ENCODE data around the gene ATP7A. TPM values are rescaled to one million over a fixed set of nuclear protein-coding genes. Genes with fewer than 3 reads are reported as not detected.
"Not testable (repeated sequence)": the region's sequence is repeated elsewhere in the genome, so short reads cannot be mapped to it uniquely, and the experiment has no call there.

Gene ATP7A
- total RNA-seq, 1 donor from 2014 or later, result 6.9 TPM

GRCh38 chrX:77919370-77919769 lies 8.9 kb downstream of the ATP7A start:
- H3K27me3 Mint-ChIP-seq (ENCODE audit: insufficient read depth); H3K4me3 Mint-ChIP-seq; H3K27ac Mint-ChIP-seq; H3K9me3 Mint-ChIP-seq; DNase-seq (ENCODE audit: low spot score); intact Hi-C loops (cut with micrococcal nuclease); H3K36me3 Mint-ChIP-seq (ENCODE audit: low read depth): not testable (repeated sequence)
- peaks cover 19% of the 10 kb centered on the region for H3K4me1 Mint-ChIP-seq (ENCODE audit: low read depth)

DNA sequence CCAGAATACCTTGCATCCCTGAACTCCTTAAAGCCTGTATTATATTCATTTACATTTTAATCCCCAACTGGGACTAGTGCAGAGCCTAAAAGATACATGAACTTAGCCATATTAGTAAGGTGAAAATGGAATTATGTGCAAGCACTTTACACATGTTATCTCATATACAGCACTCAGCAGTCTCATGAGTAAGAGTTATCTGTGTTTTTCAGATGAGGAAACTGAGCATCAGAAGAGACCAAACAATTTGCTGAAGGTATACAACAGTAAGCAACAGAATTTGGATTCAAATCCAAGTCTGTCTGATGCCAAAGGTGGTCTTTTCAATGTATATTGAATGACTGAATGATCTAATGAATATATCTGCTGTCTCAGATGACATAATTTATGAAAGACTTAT lies 12.3 kb downstream of the ATP7A start:
- no peak overlapping the region for H3K27ac Mint-ChIP-seq
- no peak overlapping the region for H3K4me3 Mint-ChIP-seq
- DNase-seq (ENCODE audit: low spot score), result no peak
- H3K36me3 Mint-ChIP-seq (ENCODE audit: low read depth), result peaks cover 2% of the 10 kb centered on the region
- H3K27me3 Mint-ChIP-seq (ENCODE audit: insufficient read depth), result no peaks in the 10 kb centered on the region
- intact Hi-C loops (cut with micrococcal nuclease), result no loop called here
- peaks cover 6% of the 10 kb centered on the region for H3K4me1 Mint-ChIP-seq (ENCODE audit: low read depth)
- H3K9me3 Mint-ChIP-seq, result no peaks in the 10 kb centered on the region

- intact Hi-C loops (cut with micrococcal nuclease), result no loop called here
- H3K27me3 Mint-ChIP-seq (ENCODE audit: insufficient read depth), result no peaks in the 10 kb centered on the region
- no peak overlapping the region for H3K4me3 Mint-ChIP-seq
- H3K4me1 Mint-ChIP-seq (ENCODE audit: low read depth), result no peaks in the 10 kb centered on the region
- H3K36me3 Mint-ChIP-seq (ENCODE audit: low read depth), result peaks cover 4% of the 10 kb centered on the region
- H3K9me3 Mint-ChIP-seq, result no peaks in the 10 kb centered on the region
- no peak for DNase-seq (ENCODE audit: low spot score)
- no peak overlapping the region for H3K27ac Mint-ChIP-seq
Measured at GRCh38 chrX:77924320-77924859, 13.9 kb downstream of the ATP7A start.

- Mint-ChIP-seq H3K4me1 (ENCODE audit: low read depth) (no peaks in the 10 kb centered on the region), H3K27me3 (ENCODE audit: insufficient read depth) (no peaks in the 10 kb centered on the region), H3K27ac (no peak overlapping the region), H3K4me3 (no peak overlapping the region), H3K9me3 (no peaks in the 10 kb centered on the region), H3K36me3 (ENCODE audit: low read depth) (peaks cover 4% of the 10 kb centered on the region)
- intact Hi-C loops (cut with micrococcal nuclease), result no loop called here
- no peak for DNase-seq (ENCODE audit: low spot score)
Measured at GRCh38 chrX:77925764-77926163, 15.3 kb downstream of the ATP7A start.

DNA sequence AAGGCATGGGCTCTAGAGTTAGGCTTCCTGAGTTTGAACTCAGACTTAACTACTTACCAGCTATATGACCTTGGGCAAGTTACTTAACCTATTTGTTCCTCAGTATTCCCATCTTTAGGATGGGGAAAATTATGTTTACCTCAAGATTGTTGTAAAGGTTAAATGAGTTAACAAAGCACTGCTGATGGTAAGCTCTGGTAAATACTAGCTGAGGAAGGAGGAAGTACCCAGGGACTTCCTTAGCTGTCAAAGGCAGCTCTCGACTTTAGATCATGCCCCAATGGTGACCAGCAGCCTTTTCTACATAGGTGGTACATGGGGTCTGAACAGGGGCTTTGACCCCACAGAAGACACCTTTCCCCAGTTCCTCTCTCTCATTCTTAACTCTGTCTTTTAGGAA lies 20.1 kb downstream of the ATP7A start:
- H3K36me3 Mint-ChIP-seq (ENCODE audit: low read depth), result peaks cover 2% of the 10 kb centered on the region
- H3K27me3 Mint-ChIP-seq (ENCODE audit: insufficient read depth), result no peaks in the 10 kb centered on the region
- no peaks in the 10 kb centered on the region for H3K9me3 Mint-ChIP-seq
- intact Hi-C loops (cut with micrococcal nuclease), result no loop called here
- no peak for DNase-seq (ENCODE audit: low spot score)
- no peak overlapping the region for H3K4me3 Mint-ChIP-seq
- H3K27ac Mint-ChIP-seq, result no peak overlapping the region
- no peaks in the 10 kb centered on the region for H3K4me1 Mint-ChIP-seq (ENCODE audit: low read depth)

DNA sequence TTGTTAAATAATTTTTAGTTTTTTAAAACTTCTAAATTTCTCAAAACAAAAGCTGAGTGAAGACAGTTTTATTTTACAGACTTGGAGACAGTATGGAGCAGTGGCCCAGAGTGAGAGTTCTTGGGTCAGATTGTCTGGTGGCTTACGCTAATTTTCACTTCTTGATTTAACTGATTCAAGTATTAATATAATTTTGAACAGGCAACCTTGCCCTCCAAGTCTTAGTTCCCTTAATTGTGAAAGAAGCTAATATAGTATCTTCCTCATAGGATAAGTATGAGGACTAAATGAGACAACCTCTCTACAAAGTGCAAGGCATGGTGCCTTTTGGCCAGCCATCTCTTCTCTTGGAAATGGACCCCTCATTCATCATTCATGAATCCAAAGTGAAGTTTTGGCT lies 25.4 kb downstream of the ATP7A start:
- H3K27me3 Mint-ChIP-seq (ENCODE audit: insufficient read depth), result no peaks in the 10 kb centered on the region
- H3K4me3 Mint-ChIP-seq, result no peak overlapping the region
- intact Hi-C loops (cut with micrococcal nuclease), result no loop called here
- H3K9me3 Mint-ChIP-seq, result no peaks in the 10 kb centered on the region
- no peaks in the 10 kb centered on the region for H3K4me1 Mint-ChIP-seq (ENCODE audit: low read depth)
- no peak overlapping the region for H3K27ac Mint-ChIP-seq
- no peaks in the 10 kb centered on the region for H3K36me3 Mint-ChIP-seq (ENCODE audit: low read depth)
- no peak for DNase-seq (ENCODE audit: low spot score)

DNA sequence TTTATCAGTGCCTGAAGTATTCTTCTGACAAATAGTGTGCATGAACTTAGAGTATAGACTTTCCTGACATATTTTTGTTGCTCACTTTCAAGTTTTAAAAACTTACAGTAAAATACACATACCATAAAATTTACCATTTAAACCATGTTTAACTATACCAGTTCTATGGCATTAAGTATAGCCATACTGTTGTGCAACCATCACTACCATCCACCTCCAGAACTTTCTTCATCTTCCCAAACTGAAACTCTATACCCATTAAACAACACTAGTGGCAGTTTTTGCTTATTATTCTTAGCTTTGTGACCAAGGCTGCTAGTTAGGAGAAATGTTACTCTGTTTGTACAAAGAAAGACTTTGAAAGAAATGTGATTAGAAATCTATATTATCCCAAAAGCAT lies 25.8 kb downstream of the ATP7A start:
- no peak for DNase-seq (ENCODE audit: low spot score)
- no peaks in the 10 kb centered on the region for H3K36me3 Mint-ChIP-seq (ENCODE audit: low read depth)
- no peak overlapping the region for H3K27ac Mint-ChIP-seq
- H3K4me1 Mint-ChIP-seq (ENCODE audit: low read depth), result no peaks in the 10 kb centered on the region
- intact Hi-C loops (cut with micrococcal nuclease), result no loop called here
- H3K27me3 Mint-ChIP-seq (ENCODE audit: insufficient read depth), result no peaks in the 10 kb centered on the region
- H3K4me3 Mint-ChIP-seq, result no peak overlapping the region
- no peaks in the 10 kb centered on the region for H3K9me3 Mint-ChIP-seq

GRCh38 chrX:77937291-77937690 lies 26.8 kb downstream of the ATP7A start:
- H3K4me3 Mint-ChIP-seq, result no peak overlapping the region
- no peaks in the 10 kb centered on the region for H3K36me3 Mint-ChIP-seq (ENCODE audit: low read depth)
- H3K27me3 Mint-ChIP-seq (ENCODE audit: insufficient read depth), result no peaks in the 10 kb centered on the region
- H3K4me1 Mint-ChIP-seq (ENCODE audit: low read depth), result no peaks in the 10 kb centered on the region
- H3K27ac Mint-ChIP-seq, result no peak overlapping the region
- no peak for DNase-seq (ENCODE audit: low spot score)
- intact Hi-C loops (cut with micrococcal nuclease), result no loop called here
- H3K9me3 Mint-ChIP-seq, result no peaks in the 10 kb centered on the region

DNA sequence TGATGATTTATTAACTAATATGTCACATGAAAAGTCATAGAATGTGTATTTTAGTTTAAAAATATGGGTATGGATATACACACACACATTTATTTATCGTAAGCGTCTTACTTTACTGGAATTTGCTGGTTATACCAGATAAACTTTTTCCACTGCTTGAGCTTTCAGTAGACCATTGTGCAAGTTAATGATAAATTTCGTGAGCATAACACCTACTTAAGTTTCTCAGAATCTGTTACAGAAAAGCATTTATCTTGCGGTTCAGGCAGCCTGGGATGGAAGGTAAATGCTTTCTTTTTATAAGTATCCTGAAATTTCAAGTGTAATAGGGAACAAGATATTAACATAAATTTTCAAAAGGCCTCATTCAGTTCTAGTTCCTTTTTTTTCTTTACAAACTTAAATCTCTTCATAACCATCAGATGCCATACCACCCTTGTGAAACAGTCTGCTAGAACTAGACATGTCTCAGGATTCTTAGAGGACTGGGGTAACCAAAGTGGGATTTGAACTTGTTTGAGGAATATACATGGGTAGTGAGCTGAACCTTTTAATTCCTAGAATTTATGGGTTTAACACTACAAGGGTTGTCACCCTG lies 27.7 kb downstream of the ATP7A start:
- no peak for DNase-seq (ENCODE audit: low spot score)
- no peaks in the 10 kb centered on the region for H3K27me3 Mint-ChIP-seq (ENCODE audit: insufficient read depth)
- intact Hi-C loops (cut with micrococcal nuclease), result no loop called here
- H3K27ac Mint-ChIP-seq, result no peak overlapping the region
- H3K4me1 Mint-ChIP-seq (ENCODE audit: low read depth), result no peaks in the 10 kb centered on the region
- H3K36me3 Mint-ChIP-seq (ENCODE audit: low read depth), result no peaks in the 10 kb centered on the region
- no peak overlapping the region for H3K4me3 Mint-ChIP-seq
- H3K9me3 Mint-ChIP-seq, result no peaks in the 10 kb centered on the region

DNA sequence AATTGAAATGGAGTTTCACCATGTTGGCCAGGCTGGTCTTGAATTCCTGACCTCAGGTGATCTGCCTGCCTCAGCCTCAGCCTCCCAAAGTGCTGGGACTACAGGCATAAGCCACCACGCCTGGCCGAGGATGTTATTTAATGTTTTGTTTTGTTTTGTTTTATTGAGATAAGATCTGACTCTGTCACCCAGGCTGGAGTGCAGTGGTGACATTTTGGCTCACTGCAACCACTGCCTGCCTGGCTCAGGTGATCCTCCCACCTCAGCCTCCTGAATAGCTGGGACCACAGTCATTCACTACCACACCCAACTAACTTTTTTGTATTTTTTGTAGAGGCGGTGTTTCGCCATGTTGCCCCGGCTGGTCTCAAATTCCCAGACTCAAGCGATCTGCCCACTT lies 34.5 kb downstream of the ATP7A start:
- H3K9me3 Mint-ChIP-seq; H3K27me3 Mint-ChIP-seq (ENCODE audit: insufficient read depth); intact Hi-C loops (cut with micrococcal nuclease); H3K4me1 Mint-ChIP-seq (ENCODE audit: low read depth); H3K27ac Mint-ChIP-seq; H3K36me3 Mint-ChIP-seq (ENCODE audit: low read depth); DNase-seq (ENCODE audit: low spot score); H3K4me3 Mint-ChIP-seq: not testable (repeated sequence)

DNA sequence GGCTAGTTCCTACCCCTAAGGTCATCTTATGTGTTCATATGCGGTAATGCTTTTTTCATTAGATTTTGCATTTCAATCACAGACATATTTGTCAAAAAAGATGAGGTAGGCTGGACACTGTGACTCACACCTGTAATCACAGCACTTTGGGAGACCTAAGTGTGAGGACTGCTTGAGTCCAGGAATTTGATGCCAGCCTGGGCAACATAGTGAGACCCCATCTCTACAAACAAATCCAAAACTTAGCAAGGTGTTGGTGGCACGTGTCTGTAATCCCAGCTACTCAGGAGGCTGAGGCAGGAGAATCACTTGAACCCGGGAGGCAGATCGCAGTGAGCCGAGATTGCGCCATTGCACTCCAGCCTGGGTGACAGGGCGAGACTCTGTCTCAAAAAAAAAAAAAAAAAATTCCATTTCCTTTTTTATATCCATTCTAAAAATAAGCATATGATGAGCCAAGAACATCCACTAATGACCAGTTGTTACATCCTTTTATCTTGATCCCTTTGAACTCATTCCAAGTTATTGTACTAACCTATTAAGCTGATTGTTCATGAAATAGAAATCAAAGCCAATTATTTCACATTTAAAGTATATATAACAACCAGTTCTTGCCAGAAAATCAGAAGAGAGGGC lies 35.5 kb downstream of the ATP7A start:
- H3K4me3 Mint-ChIP-seq, result no peak overlapping the region
- H3K36me3 Mint-ChIP-seq (ENCODE audit: low read depth), result peaks cover 2% of the 10 kb centered on the region
- no peaks in the 10 kb centered on the region for H3K4me1 Mint-ChIP-seq (ENCODE audit: low read depth)
- DNase-seq (ENCODE audit: low spot score), result no peak
- intact Hi-C loops (cut with micrococcal nuclease), result no loop called here
- no peaks in the 10 kb centered on the region for H3K27me3 Mint-ChIP-seq (ENCODE audit: insufficient read depth)
- no peak overlapping the region for H3K27ac Mint-ChIP-seq
- no peaks in the 10 kb centered on the region for H3K9me3 Mint-ChIP-seq

DNA sequence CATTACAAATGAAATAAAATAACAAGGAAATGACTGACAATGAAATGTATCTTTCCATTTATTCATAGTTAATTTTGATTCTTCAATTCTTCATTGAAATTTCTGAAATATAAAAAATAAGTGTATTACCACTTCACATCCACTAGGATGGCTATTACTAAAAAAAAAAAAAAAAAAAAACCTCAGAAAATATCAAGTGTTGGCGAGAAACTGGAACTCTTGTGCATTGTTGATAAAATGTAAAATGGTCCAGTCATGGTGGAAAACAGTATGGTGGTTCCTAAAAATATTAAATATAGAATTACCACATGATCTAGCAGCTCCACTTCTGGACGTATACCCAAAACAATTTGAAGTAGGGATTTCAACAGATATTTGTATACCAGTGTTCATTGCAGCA lies 36.1 kb downstream of the ATP7A start:
- intact Hi-C loops (cut with micrococcal nuclease), result no loop called here
- no peak overlapping the region for H3K4me3 Mint-ChIP-seq
- no peak overlapping the region for H3K27ac Mint-ChIP-seq
- no peaks in the 10 kb centered on the region for H3K4me1 Mint-ChIP-seq (ENCODE audit: low read depth)
- no peaks in the 10 kb centered on the region for H3K27me3 Mint-ChIP-seq (ENCODE audit: insufficient read depth)
- peaks cover 2% of the 10 kb centered on the region for H3K36me3 Mint-ChIP-seq (ENCODE audit: low read depth)
- H3K9me3 Mint-ChIP-seq, result no peaks in the 10 kb centered on the region
- DNase-seq (ENCODE audit: low spot score), result no peak

DNA sequence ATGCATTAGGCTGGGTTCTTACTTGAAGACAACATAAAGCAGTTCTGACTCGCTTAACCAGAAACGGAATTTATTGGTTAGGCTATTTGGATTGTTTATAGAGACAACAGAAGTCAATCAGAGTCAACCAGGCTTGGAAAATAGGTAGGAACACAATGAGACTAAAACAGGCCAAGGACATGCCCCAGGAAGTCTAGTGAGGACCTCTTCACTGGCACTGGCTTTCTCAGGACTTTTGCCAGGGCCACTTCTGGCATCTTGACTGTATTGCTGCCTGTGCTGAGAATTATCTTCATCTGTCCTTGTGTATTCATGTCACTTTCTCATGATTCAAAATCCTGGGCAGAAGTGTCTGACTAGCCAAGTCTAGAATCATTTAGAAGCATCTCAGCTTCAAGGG lies 39.3 kb downstream of the ATP7A start:
- Mint-ChIP-seq H3K36me3 (ENCODE audit: low read depth) (peaks cover 2% of the 10 kb centered on the region), H3K9me3 (no peaks in the 10 kb centered on the region), H3K27ac (no peak overlapping the region), H3K4me1 (ENCODE audit: low read depth) (peaks cover 5% of the 10 kb centered on the region), H3K27me3 (ENCODE audit: insufficient read depth) (no peaks in the 10 kb centered on the region), H3K4me3 (no peak overlapping the region)
- DNase-seq (ENCODE audit: low spot score), result no peak
- intact Hi-C loops (cut with micrococcal nuclease), result no loop called here

GRCh38 chrX:77952173-77952572 lies 41.7 kb downstream of the ATP7A start:
- H3K4me3 Mint-ChIP-seq, result no peak overlapping the region
- no peak for DNase-seq (ENCODE audit: low spot score)
- no peak overlapping the region for H3K27ac Mint-ChIP-seq
- H3K36me3 Mint-ChIP-seq (ENCODE audit: low read depth), result peaks cover 2% of the 10 kb centered on the region
- H3K27me3 Mint-ChIP-seq (ENCODE audit: insufficient read depth), result no peaks in the 10 kb centered on the region
- intact Hi-C loops (cut with micrococcal nuclease), result no loop called here
- H3K4me1 Mint-ChIP-seq (ENCODE audit: low read depth), result peaks cover 9% of the 10 kb centered on the region
- peaks cover 3% of the 10 kb centered on the region for H3K9me3 Mint-ChIP-seq
